ENCODE data around the gene PWP1. TPM values are rescaled to one million over a fixed set of nuclear protein-coding genes. Genes with fewer than 3 reads are reported as not detected.

PWP1 gene
- total and polyA plus RNA-seq, 2 experiments from 2014 or later: 110 to 211 TPM

- TF ChIP-seq POLR2AphosphoS5 (IDR thresholded peaks at IDR 0.05; ENCODE audit: low read depth) (no peak), ZNF331 (CRISPR knock-in tag; IDR thresholded peaks at IDR 0.05; ENCODE audit: low read depth) (no peak), CREB1 (CRISPR knock-in tag; IDR thresholded peaks at IDR 0.05; ENCODE audit: low read depth) (no peak), NANOG (IDR thresholded peaks at IDR 0.05; ENCODE audit: borderline replicate concordance) (no peak), JUNB (IDR thresholded peaks at IDR 0.05; ENCODE audit: unreplicated experiment) (no peak), ZNF114 (CRISPR knock-in tag; IDR thresholded peaks at IDR 0.05) (no peak), REST (IDR thresholded peaks at IDR 0.05; ENCODE audit: unreplicated experiment) (no peak)
Measured at GRCh38 chr12:107679336-107679735, 6.3 kb upstream of the PWP1 start (continued).

DNA sequence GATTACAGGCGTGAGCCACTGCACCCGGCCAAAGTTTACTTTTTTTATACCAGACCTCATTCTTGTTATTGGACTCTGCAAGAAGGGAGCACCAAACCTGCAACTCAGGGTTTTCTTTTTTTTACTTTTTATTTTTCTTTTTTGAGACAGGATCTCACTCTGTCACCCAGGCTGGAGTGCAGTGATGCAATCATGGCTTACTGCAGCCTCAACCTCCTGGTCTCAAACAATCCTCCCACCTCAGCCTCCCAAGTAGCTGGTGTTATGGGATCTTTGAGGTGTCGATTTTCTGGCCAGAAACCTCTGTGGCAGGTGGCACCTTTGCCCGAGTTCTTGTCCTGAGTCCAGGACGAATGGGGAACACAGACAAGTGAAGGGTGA is 4.2 kb upstream of the PWP1 start:
- H3K27me3 ChIP-seq (ENCODE audit: insufficient read depth): no peaks in the 10 kb centered on the region
- no peak overlapping the region for H3K4me3 ChIP-seq
- Mint-ChIP-seq H3K27me3 (ENCODE audit: insufficient read depth, low read depth, poor library complexity) (peaks cover 19% of the 10 kb centered on the region), H3K4me3 (no peak overlapping the region), H3K9me3 (peaks cover 8% of the 10 kb centered on the region; the same call in 2 of the 3 replicates), H3K4me1 (peaks cover 11% of the 10 kb centered on the region), H3K36me3 (ENCODE audit: low read depth) (no peaks in the 10 kb centered on the region), H3K27ac (no peak overlapping the region)
- H3F3A ChIP-seq (replicated peaks; ENCODE audit: low read depth): no peaks in the 10 kb centered on the region
- H3K79me2 ChIP-seq (replicated peaks; ENCODE audit: insufficient read depth): peaks cover 7% of the 10 kb centered on the region
- H3K4me1 ChIP-seq (ENCODE audit: insufficient read depth): peaks cover 8% of the 10 kb centered on the region
- TF ChIP-seq NANOG (IDR thresholded peaks at IDR 0.05; ENCODE audit: borderline replicate concordance) (no peak), REST (IDR thresholded peaks at IDR 0.05; ENCODE audit: unreplicated experiment) (no peak), EZH2phosphoT487 (IDR thresholded peaks at IDR 0.05; ENCODE audit: unreplicated experiment) (no peak), ZNF331 (CRISPR knock-in tag; IDR thresholded peaks at IDR 0.05; ENCODE audit: low read depth) (no peak), ZNF114 (CRISPR knock-in tag; IDR thresholded peaks at IDR 0.05) (no peak), STAT1 (IDR thresholded peaks at IDR 0.05; ENCODE audit: unreplicated experiment) (no peak), POLR2AphosphoS5 (IDR thresholded peaks at IDR 0.05; ENCODE audit: low read depth) (no peak), EZH2 (IDR thresholded peaks at IDR 0.05; ENCODE audit: low read depth, unreplicated experiment) (no peak), ETS1 (IDR thresholded peaks at IDR 0.05) (no peak)
- TF ChIP-seq, protein P1, sequence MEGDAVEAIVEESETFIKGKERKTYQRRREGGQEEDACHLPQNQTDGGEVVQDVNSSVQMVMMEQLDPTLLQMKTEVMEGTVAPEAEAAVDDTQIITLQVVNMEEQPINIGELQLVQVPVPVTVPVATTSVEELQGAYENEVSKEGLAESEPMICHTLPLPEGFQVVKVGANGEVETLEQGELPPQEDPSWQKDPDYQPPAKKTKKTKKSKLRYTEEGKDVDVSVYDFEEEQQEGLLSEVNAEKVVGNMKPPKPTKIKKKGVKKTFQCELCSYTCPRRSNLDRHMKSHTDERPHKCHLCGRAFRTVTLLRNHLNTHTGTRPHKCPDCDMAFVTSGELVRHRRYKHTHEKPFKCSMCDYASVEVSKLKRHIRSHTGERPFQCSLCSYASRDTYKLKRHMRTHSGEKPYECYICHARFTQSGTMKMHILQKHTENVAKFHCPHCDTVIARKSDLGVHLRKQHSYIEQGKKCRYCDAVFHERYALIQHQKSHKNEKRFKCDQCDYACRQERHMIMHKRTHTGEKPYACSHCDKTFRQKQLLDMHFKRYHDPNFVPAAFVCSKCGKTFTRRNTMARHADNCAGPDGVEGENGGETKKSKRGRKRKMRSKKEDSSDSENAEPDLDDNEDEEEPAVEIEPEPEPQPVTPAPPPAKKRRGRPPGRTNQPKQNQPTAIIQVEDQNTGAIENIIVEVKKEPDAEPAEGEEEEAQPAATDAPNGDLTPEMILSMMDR (conservative IDR thresholded peaks at IDR 0.05; ENCODE audit: low read depth in 2 of 2): no peak
- H3K36me3 ChIP-seq (ENCODE audit: insufficient read depth): no peaks in the 10 kb centered on the region
- DNase-seq (ENCODE audit: low spot score) (no peak), ATAC-seq (no peak)
- H2AFZ ChIP-seq: peak overlapping the region; percentile 66
- H3K4me2 ChIP-seq: no peak overlapping the region
- H4K20me1 ChIP-seq (replicated peaks; ENCODE audit: insufficient read depth): peaks cover 4% of the 10 kb centered on the region
- H3K9me2 ChIP-seq (ENCODE audit: insufficient read depth): no peaks in the 10 kb centered on the region
- H3K27ac ChIP-seq (ENCODE audit: low read depth): no peak overlapping the region

Measured in GM23338 (cell line).